Left cardiac atrium (tissue), 4 donors: ENCODE data around the gene CCR7. TPM values are rescaled to one million over a fixed set of nuclear protein-coding genes. Genes with fewer than 3 reads are reported as not detected.
"Not testable (repeated sequence)": the region's sequence is repeated elsewhere in the genome, so short reads cannot be mapped to it uniquely, and the experiment has no call there.

ENCODE experiments used
- ATAC-seq, 2 donors: fragments of 200-7000 bp; cut with Tn5 transposase; one replicate each; pipeline ENCODE4 v1.9.1; 2020; ENCODE audit warnings: mild to moderate bottlenecking in 2 of 2, moderate library complexity in 2 of 2
- DNase-seq: peaks from one replicate; pipeline ENCODE4 v3.0.0-alpha.2; 2020
- intact Hi-C, 2 donors: fragments of 100-400 bp; cut with DNase I; formaldehyde crosslinking; loops; one replicate each; pipeline versions ENCODE4 v1.14.1 to v1.15.1; 2022 to 2023
- total RNA-seq, 2 donors: library from RNA; stranded (reverse); fragmentation: NEBNext Ultra II Directional; extraction: Animal tissue kit (Norgen Biotek cat#: 25700); gene quantifications; one replicate each; pipeline ENCODE4 v1.2.1, GENCODE V29; 2021
- donor health status: DM: no; HTN: yes; CAD: no.
- donor health status: DM: no; HTN: yes; CAD: no; lungs with severe emphysema.
- donor health status: DM: yes; HTN: yes; CAD: no.
- donor health status: Dilated cardiomyopathy.

The CCR7 gene
- total RNA-seq, 2 donors from 2014 or later = 0.29 to 0.53 TPM

- ATAC-seq (peak in 1 of 2 donors; percentile 83), DNase-seq (peak; percentile 31)
- intact Hi-C loops = no loop called here
These were observed 33.6 kb upstream of the CCR7 start for GRCh38 chr17:40598619-40599467.

GRCh38 chr17:40598301-40598618 lies 33.0 kb upstream of the CCR7 start:
- no peak for DNase-seq
- peak in 1 of 2 donors; percentile 25 for ATAC-seq
- intact Hi-C loops = no loop called here

- ATAC-seq (no peak), DNase-seq (no peak)
- intact Hi-C loops = no loop called here
These were observed 32.5 kb upstream of the CCR7 start for GRCh38 chr17:40597556-40598300.

- no peak for DNase-seq
- no peak for ATAC-seq
- intact Hi-C loops = no loop called here
These were observed 31.9 kb upstream of the CCR7 start for GRCh38 chr17:40597156-40597555.

GRCh38 chr17:40596261-40596919 lies 31.1 kb upstream of the CCR7 start:
- ATAC-seq = peak in 1 of 2 donors; percentile 39

GRCh38 chr17:40590742-40591141 lies 25.5 kb upstream of the CCR7 start:
- ATAC-seq (no peak), DNase-seq (no peak)
- intact Hi-C loops = no loop called here

More at GRCh38 chr17:40596261-40596919, 31.1 kb upstream of the CCR7 start:
- intact Hi-C loops = no loop called here
- DNase-seq = no peak

GRCh38 chr17:40588552-40588951 lies 23.3 kb upstream of the CCR7 start:
- intact Hi-C loops = no loop called here
- ATAC-seq (no peak), DNase-seq (no peak)

- ATAC-seq, DNase-seq, intact Hi-C loops: not testable (repeated sequence)
These were observed 21.0 kb upstream of the CCR7 start for GRCh38 chr17:40586264-40586663.

- DNase-seq, intact Hi-C loops, ATAC-seq: not testable (repeated sequence)
These were observed 19.7 kb upstream of the CCR7 start for GRCh38 chr17:40584950-40585349.

- ATAC-seq (peak; percentile 88 to 91), DNase-seq (peak; percentile 63)
- intact Hi-C loops = no loop called here
These were observed 17.1 kb upstream of the CCR7 start for GRCh38 chr17:40582328-40582901.

GRCh38 chr17:40580140-40580539 lies 14.9 kb upstream of the CCR7 start:
- intact Hi-C loops = no loop called here
- no peak for ATAC-seq

GRCh38 chr17:40579471-40579870 lies 14.2 kb upstream of the CCR7 start:
- intact Hi-C loops = no loop called here
- ATAC-seq (no peak), DNase-seq (no peak)

More at GRCh38 chr17:40580140-40580539, 14.9 kb upstream of the CCR7 start:
- DNase-seq = no peak

- DNase-seq = no peak
- intact Hi-C loops = no loop called here
- ATAC-seq = peak in 1 of 2 donors; percentile 17
These were observed 12.4 kb upstream of the CCR7 start for GRCh38 chr17:40577611-40578065.

- intact Hi-C loops = no loop called here
- no peak for ATAC-seq
These were observed 11.0 kb upstream of the CCR7 start for GRCh38 chr17:40576113-40576740.

GRCh38 chr17:40574292-40574691 lies 9.0 kb upstream of the CCR7 start:
- DNase-seq = no peak
- intact Hi-C loops = no loop called here
- ATAC-seq = no peak

More at GRCh38 chr17:40576113-40576740, 11.0 kb upstream of the CCR7 start:
- no peak for DNase-seq

GRCh38 chr17:40572245-40572993 lies 7.1 kb upstream of the CCR7 start:
- ATAC-seq, intact Hi-C loops, DNase-seq: not testable (repeated sequence)

GRCh38 chr17:40568074-40568836 lies 3.0 kb upstream of the CCR7 start:
- ATAC-seq = no peak
- intact Hi-C loops = no loop called here
- no peak for DNase-seq
